Activated CD4-positive, alpha-beta T cell treated with anti-CD3 and anti-CD28 coated beads for 4 hours (primary cell): Measurements from ENCODE around the gene ZBTB16.
"Not testable (repeated sequence)": the region's sequence is repeated elsewhere in the genome, so short reads cannot be mapped to it uniquely, and the experiment has no call there.

Experiments
- DNase-seq, 2 donors: peaks; one replicate each; pipeline ENCODE4 v3.0.0-alpha.2; 2020

Gene ZBTB16

GRCh38 chr11:114047327-114047726 lies 12.2 kb upstream of the ZBTB16 start:
- DNase-seq = no peak

GRCh38 chr11:114049050-114049449 lies 10.5 kb upstream of the ZBTB16 start:
- no peak for DNase-seq

DNA sequence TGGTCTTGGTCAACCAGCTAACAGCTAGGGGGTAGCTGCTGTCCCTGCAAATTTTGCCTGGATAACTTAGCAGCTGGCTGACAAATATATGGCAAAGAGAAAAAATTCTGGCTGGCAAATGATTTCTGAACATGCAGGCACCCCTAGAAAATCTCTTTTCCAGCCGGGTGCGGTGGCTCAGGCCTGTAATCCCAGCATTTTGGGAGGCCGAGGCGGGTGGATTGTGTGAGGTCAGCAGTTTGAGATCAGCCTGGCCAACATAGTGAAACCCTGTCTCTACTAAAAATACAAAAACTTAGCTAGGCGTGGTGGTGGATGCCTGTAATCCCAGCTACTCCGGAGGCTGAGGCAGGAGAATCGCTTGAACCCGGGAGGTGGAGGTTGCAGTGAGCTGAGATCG lies 9.7 kb upstream of the ZBTB16 start:
- DNase-seq = not testable (repeated sequence)

- no peak for DNase-seq
Measured at GRCh38 chr11:114050258-114050927, 9.1 kb upstream of the ZBTB16 start.

GRCh38 chr11:114051558-114051957 lies 8.0 kb upstream of the ZBTB16 start:
- DNase-seq = no peak

DNA sequence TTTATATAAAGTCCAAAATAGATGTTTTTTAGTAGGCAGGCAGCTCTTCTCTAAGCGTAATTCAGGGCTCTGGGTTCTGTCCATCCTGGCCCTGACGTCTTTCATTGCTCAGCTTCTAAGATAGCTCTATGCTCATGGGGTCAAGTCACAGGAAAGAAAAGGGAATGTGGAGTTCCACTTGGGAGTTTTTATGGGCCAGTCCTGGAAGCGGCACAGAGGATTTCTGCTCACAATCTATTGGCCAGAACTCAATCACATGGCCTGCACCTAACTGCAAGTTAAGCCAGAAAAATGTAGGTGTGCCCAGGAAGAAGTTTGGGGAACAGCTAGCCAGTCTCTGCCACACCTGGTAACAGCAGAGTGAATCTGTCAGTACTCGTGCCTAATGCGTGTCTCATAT lies 7.4 kb upstream of the ZBTB16 start:
- no peak for DNase-seq

DNA sequence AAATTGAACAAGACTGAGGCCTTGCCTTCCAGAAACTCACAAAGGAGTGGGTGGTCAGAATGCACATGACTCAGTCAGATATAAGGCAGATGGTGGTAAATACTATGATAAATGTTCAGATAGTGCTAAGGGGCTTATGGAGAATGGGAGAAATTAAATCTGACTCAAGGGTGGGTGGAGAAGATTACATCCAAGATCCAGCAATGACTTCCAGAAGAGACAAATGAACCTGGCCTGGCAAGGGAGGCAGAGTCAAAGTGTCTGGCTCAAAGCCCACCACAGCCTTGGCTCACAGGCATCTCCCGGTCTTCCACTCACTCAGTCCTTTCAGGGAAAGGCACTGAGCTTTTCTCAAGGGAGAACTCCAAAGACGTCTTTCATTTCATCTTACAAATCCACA lies 6.1 kb upstream of the ZBTB16 start:
- DNase-seq = no peak

GRCh38 chr11:114054806-114055205 lies 4.7 kb upstream of the ZBTB16 start:
- DNase-seq = no peak

GRCh38 chr11:114056409-114056808 lies 3.1 kb upstream of the ZBTB16 start:
- DNase-seq = no peak

DNA sequence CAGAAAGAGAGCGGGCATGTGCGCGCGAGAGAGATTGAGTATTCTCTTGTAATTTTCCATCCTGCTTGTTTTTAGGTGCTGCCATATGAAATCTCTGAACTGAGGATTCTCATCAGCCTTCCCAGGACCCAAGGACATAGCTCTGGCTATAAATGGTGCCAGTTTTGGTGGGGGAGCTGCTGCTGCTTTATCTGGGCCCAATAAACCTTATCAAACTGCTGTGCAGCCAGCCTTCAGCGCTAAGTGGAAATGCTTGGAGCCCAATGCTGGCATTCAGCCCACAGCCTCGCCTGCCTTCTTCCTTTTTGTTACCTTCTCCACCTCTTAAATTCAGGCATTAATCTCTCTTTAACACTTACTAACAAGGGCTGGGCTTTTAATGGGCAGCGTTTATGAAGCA lies 2.4 kb upstream of the ZBTB16 start:
- DNase-seq = no peak

DNA sequence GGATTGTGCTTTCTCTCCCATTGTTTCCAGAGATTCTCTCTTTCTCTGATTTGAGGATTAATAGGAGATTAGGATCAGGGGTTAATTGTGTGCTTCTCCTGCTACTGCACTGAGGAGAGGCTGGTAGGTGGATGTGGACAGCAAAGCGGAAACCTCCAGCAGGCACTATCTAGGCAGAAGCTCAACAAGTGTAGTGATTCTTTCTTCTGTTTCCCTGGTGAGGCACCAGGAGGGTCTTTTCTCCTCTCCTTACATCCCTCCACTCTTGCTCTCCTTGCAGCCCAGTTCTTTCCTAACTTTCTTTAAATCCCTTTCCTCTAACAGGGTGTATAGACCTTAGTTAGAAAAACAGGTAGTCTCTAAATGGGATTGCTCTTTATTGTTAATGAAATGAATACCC lies 1.9 kb upstream of the ZBTB16 start:
- no peak for DNase-seq

DNA sequence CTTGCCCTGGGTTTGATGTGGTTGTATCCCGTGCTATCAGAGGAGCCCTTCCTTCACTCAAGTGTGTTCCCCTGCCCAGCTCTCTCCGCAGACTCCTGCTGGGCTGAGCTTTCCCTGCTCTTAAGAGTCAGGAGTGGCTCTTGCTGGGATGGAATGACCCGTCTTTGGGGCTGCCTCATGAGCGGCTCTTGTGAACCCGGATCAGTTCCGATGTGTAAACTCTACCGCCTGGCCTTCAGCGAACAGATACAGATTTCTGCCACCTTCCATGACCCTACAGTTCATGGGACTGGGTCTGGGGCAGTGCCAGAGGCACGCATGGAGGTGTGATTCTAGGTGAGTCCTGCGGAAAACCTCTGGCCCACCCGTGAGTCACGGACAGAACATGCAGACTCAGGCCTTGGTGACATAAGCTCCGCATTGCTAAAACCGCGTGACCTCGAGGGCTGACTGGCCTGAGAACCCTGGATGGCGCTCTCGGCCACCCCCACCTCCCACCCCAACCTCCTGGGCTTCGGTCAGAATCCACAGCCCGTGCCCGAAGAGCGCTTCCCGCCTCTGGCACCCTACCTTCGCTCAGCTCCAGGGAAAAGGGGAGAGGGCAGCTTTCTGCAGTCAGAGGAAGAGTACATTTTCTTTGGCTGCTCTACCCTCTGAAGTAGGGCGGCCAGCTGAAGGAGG lies 1.3 kb upstream of the ZBTB16 start:
- DNase-seq = no peak

DNA sequence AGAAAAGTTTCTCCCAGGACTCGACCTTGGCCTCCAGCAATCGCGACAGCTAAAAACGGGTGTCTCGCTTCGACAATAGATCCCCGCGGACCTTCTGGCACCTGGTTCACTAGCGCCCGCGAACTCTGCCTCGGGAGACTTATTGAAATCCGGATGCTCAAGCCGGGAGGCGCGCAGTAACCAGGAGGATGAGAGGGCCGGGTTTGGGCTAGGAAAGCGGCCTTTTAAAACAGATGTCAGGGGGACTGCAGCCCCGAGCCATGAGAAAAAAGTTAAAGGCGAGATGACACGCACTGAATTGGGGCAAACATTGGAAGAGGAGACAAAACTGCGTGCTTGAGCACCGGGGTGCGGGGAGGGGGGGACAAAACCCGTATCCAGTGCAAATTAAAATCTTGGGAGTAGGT lies 637 bp upstream of the ZBTB16 start:
- DNase-seq = no peak

DNA sequence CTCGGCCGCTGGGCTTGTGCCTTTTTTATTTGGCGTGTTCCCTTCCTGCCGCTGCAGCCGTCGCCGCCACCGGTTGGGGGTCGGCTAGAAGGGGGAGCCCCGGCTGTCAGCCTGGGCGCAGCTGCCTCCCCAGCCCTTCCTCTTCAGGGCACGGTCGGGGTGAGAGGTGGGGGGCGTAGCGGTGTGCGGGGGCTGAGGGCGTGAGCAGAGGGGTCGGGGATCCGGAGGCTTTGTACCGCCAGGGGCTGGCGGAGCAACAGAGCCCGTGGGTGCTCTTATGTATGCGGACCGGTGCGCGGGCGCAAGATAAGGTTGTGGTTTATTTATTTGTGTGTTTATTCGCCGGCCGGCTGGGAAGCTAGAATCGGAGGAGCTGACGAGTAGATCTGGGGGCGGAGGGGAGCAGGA lies 477 bp downstream of the ZBTB16 start:
- DNase-seq = peak; percentile 25 to 41

DNA sequence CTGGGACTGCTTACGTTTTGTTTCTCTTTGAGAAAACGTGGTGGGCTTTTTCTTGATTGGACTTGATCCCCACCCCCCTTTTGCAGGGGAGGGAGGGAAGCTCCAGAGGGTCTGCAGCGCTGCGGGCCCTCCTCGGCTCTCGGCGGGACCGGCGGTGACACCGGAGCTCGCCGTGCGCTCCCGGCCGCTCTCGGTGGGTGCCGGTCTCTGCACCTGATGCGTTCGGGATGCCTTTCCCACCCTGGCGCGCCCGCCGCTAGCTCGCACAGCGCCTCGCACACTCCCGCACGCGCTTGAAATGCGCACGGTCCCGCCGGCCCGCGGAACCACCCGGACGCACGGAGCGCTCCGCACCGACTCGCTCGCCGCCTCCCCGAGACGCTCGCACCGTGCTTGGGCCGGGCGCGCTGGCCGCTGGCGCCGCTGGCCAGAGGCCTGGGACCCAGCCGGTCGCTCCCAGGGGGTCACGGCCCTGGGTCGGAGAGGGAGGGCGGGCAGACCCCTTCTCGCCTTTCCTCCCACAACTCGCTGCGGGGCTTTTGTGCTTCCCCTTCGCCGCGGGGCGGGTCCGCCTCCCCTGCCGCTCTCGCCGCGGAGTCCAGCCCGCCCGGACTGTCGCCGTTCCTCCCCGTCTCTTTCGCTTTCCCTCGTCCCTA lies 1.0 kb downstream of the ZBTB16 start:
- DNase-seq = peak in 1 of 2 donors; percentile 17

DNA sequence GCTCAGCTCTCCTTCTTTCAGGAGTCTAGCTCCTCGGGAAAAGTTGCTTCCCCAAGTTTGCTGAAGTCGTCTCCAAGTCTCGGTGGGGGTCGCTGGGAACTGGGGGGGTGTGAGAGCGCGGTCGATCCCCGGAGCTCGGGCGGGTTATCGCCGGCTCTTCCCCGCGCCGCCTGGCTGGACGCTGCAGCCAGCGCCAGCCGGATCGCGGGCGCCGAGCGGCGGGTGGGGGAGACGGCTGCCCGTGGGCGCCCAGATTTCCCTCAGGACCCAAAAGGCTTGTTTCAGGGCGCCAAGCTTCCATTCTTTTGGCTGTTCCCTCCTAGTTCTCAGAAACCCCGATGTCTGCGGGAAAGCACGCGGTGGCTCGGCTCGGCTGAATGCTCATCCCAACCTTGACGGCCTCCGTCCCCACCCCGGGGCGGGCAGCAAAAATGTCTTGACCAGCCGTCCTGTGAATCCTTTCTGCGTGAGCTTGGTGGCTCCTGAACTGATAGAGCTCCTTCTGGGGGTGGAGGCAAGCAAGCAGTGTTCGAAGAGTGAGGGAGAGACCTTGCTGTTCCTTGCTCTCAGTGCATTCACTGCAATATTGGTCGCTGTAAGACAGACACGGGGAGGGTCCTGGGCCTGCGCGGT lies 1.7 kb downstream of the ZBTB16 start:
- no peak for DNase-seq

DNA sequence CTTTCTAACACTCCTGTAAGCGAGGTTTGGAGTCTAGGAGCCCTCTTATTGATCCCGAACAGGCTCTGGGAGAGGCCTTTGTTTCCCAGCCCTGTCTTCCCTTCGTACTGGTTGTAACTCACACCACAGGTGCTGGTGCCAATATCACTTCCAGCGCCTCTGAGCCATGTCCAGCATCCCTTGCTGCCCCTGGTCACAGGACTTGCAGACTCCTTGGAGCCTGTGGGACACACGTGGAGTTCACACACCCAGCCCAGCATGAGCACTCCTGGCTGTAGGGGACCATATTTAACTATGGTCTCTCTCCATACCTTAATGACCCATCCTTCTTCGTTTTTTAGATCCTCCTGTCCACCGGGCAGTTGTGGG lies 2.2 kb downstream of the ZBTB16 start:
- DNase-seq = no peak

GRCh38 chr11:114062272-114062671 lies 2.8 kb downstream of the ZBTB16 start:
- no peak for DNase-seq

GRCh38 chr11:114063149-114063828 lies 3.8 kb downstream of the ZBTB16 start:
- DNase-seq = no peak

- DNase-seq = no peak
Measured at GRCh38 chr11:114063829-114064201, 4.3 kb downstream of the ZBTB16 start.

GRCh38 chr11:114064216-114064615 lies 4.7 kb downstream of the ZBTB16 start:
- DNase-seq = no peak

DNA sequence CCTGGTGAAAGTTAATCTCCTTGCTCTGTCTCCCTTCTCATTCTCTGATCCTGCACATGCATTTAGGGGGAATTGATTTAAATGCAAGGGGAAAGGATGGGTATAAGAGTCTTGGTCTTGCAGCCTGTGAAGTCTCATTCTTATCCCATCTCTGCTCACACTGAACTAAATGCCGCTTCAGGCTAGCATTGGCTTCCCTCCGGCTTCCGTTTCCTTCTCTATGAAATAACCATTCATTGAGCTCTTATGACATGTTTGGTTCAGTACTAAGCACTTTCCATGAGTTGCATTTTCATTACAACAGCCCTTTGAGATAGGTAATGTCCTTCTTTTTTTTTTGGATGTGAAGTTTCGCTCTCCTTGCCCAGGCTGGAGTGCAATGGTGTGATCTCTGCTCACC lies 5.6 kb downstream of the ZBTB16 start:
- DNase-seq = no peak

DNA sequence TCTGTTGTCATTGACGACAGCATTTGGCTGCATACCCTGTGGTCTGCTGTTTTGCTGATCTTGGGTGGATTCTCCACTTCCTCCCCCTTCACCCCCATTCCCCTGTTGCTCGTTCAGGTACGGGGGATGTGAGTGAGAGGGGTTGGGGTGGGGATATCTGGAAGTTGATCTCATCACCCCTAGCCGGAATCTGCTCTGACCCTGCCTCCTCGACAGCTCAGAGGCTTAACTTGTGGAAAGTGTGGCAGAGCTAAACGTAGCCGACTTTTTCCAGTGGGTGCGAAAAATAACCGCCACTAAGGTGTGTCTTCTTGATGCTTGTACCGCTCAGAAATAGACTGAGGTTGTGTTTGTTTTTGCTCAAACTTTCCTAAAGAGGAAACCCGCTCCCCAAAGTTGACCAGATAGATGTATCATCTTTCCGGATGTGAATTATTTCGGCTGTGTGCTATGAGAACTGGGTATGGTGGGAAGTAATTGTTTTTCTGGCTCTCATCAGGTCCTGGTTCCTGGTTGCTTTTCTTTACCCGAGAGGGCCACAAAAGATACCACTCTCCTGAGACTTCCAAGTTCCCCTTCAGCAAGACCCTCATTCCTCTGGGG lies 6.6 kb downstream of the ZBTB16 start:
- peak in 1 of 2 donors; percentile 13 for DNase-seq
